ENCODE data around the gene MELTF.

MELTF gene

DNA sequence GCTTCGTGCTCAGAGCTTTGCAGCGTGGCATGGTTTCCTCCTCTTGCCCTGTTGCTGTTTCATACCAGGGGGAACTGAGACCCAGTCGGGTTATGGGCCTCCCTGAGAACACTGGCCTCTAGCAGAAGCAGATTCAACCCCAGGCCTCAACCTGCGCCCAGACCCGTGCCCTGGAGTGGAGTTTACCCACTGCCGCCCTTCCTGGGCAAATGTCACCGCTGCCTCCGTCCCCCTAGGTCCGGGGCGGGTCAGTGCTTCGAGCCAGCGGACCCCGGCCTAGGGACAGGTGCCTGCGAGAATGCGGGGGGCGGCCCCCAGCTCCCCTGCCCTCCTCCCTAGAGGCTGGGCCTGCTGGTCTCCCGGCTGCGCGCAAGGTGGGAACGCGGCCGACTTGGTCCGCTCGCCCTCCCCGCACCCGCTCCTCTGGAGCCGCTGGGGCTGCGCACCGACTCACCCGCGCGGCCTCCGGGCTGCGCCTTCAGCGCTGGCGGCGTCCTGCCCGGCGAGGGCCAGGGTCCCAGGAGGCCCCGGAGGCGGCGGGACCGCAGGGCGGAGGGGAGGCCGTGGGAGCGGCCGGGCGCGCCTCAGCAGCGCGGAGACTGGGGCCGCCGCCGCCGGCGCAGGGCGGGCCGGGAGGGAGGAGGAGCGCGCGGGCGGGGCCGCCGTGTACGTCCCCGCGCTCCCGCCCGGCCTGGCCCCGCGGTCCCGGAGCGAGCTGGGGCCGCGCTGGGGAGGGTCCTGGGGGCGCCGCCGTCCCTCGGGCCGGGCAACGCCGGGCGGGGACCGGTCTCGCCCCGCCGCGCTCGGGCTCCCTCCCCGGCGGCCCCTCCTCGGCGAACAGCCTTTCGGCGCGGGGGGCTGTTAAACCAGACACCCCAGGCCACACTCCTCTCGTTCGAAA, 61.1 kb downstream of the MELTF start, which contains the start of gene PIGZ:
TSS of gene PIGZ (minus strand) at position 601 of the 901 bp plus-strand sequence. CDS start 16,802 bp downstream, outside the sequence.
- DNase-seq (ENCODE audit: low read depth in 2 of 2) = peak in 1 of 2 donors; percentile 17

GRCh38 chr3:196967412-196968232, 62.0 kb downstream of the MELTF start:
- no peak for DNase-seq (ENCODE audit: low read depth in 2 of 2)

DNA sequence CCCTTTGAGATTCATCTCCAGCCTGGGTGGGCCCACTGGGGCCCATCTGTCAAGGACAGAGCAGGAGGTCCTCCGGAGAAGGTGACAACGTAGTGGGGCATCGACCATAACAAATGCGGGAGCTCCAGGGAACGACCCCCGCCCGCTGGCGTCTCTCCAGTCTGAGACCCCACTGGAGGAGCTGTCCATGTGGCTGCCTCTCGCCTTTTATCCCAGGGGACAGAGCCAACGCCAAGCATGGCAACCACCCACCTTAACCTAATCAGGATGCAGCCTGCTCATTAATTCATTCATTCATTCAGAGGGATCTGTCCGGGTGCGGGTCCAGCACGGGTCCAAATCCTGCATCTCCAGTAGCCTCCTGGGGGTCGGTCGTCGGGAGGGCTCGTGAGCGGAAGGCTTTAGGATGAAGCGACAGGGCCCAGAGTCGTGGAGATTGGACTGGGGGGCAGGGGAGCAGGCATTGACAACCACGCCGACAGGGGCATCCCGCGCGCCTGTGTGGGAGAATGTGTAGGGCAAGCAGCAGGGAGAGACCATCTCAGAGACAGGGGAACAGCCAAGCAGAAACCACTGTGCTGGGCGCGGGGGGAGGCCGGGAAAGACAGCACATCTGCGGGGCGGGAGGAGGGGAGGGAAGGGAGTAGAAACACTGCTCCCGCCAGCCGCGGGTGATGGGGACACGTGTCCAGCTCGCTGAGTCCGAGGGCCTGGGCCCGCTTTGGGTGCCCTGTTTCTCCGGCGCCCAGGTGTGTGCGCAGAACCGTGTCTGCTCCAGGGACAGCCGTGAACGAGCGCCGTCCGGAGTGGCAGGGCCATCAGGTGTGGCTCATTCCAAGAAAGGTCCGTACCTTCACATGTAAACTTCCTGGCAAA, 62.9 kb downstream of the MELTF start:
- no peak for DNase-seq (ENCODE audit: low read depth in 2 of 2)

- DNase-seq (ENCODE audit: low read depth in 2 of 2) = no peak
Measured at GRCh38 chr3:196965804-196966173, 63.8 kb downstream of the MELTF start.

DNA sequence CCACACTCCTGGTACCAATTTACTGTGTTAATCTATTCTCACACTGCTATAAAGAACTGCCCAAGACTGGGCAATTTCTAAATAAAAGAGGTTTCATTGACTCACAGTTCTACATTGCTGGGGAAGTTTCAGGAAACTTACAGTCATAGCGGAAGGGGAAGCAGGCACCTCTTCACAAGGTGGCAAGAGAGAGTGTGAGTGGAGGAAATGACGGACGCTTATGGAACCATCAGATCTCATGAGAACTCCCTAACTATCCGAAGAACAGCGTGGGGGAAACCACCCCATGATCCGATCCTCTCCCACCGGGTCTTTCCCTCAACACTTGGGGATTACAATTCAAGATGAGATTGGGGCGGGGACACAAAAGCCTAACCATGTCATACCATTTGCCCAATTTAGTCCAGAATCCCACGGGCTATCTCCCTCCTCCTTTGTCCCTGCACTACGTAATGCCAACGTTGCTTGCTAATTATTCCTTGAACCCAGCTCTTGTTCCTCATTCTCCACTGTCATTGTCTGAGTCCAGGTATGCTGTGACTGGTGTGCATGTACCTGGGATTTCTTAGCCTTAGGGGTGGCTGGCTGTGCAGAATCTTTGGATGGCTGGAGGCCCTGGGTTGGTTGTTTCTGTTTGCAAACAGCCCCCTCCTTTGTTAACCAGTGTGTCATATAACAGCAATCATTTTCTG, 64.4 kb downstream of the MELTF start:
- no peak for DNase-seq (ENCODE audit: low read depth in 2 of 2)

DNA sequence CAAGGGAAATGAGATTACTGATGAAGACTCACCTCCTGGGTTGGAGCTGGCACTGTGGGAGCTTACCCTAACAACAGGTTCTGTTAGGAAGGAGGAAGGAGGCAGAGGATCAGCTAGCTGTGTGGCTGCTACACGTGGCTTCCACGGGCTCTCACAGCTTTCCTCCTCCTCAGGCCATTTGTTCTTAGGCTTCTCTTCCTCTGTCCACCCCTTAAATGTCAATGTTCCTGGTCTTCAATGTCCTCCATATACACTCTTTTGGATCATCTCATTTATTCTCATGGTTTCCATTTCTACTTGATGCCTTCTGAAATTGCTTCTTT, 66.0 kb downstream of the MELTF start:
- DNase-seq (ENCODE audit: low read depth in 2 of 2) = no peak

DNA sequence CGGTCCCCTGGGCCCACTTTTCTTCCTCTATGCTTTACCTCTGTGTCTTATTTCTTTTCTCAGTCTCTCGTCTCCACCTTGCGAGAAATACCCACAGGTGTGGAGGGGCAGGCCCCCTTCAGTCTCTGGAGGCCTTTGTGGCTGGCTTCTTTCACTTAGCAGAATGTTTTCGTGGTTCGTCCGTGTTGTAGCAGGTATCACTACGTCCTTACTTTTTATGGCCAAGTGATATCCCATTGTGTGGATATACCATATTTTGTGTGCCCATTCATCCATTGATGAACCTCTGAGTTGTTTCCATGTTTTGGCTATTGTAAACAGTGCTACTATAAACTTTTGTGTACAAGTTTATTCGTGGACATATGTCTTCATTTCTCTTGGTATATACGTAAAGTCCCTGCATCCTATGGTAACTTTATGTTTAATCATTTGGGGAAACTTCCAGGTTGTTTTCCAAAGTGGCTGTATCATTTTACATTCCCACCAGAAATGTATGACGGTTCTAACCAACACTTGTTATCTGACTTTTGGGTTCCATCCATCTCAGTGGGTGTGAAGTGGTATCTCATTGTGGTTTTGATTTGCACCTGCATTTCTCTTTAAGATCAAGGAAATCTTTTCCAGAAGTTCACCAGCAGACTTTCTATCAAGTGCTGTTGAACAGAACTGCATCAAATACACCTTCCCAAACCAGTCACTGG, 66.5 kb downstream of the MELTF start:
- no peak for DNase-seq (ENCODE audit: low read depth in 2 of 2)

GRCh38 chr3:196962108-196962929, 67.3 kb downstream of the MELTF start:
- DNase-seq (ENCODE audit: low read depth in 2 of 2) = no peak

DNA sequence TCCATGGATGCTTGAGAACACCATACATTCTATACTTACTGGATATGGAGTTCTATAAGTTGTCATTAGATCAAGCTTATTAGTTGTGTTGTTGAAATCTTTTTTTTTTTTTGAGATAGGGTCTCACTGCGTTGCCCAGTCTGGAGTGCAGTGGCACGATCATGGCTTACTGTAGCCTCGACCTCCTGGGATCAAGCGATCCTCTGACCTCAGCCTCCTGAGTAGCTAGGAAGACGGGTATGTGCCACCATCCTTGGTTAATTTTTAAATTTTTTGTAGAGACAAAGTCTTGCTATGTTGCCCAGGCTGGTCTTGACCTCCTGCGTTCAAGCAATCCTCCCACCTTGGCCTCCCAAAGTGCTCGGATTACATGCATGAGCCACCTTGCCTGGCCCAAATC, 74.8 kb downstream of the MELTF start:
- DNase-seq (ENCODE audit: low read depth in 2 of 2) = no peak
